Tibial artery (tissue), 4 donors: Measurements from ENCODE around the gene THSD7A.

Experiments used
- DNase-seq, 2 donors: peaks; one replicate each; pipeline ENCODE4 v3.0.0-alpha.2; 2019
- H3K27ac ChIP-seq, 2 donors: fragments of 200-600 bp; sonication (generic) in 1 of 2; 1 replicate in 1 of 2; 2 replicates in 1 of 2; pipeline ENCODE4 v1.5.1; 2018 to 2019; ENCODE audit warnings: mild to moderate bottlenecking in 1 of 2
- H3K27me3 ChIP-seq, 2 donors: fragments of 200-600 bp; sonication (generic) in 1 of 2; one replicate each; pipeline versions ENCODE4 v1.5.1 to v1.6.0; 2016 to 2019
- H3K36me3 ChIP-seq, 3 donors: fragments of 200-600 bp; sonication (generic) in 2 of 3; one replicate each; pipeline ENCODE4 v1.5.1; 2016 to 2019; ENCODE audit warnings: mild to moderate bottlenecking in 2 of 3
- H3K4me1 ChIP-seq, 4 donors: fragments of 200-600 bp; sonication (generic) in 2 of 4; 1 replicate in 3 of 4; 2 replicates in 1 of 4; pipeline ENCODE4 v1.5.1; 2016 to 2019
- H3K4me3 ChIP-seq, 2 donors: fragments of 200-600 bp; sonication (generic) in 1 of 2; 1 replicate in 1 of 2; 2 replicates in 1 of 2; pipeline ENCODE4 v1.5.1; 2018 to 2019; ENCODE audit warnings: mild to moderate bottlenecking in 2 of 2
- H3K9me3 ChIP-seq, 3 donors: fragments of 200-600 bp; sonication (generic) in 1 of 3; one replicate each; pipeline ENCODE4 v1.5.1; 2016 to 2019
- CTCF ChIP-seq, 2 experiments: fragments of 200-600 bp in 1 of 2; fragments of 450-650 bp in 1 of 2; IDR thresholded peaks; one replicate each; pipeline ENCODE4 v1.5.1; 2017 to 2019; ENCODE audit warnings: antibody characterized with exemption in 2 of 2, mild to moderate bottlenecking in 1 of 2, moderate library complexity in 1 of 2
- intact Hi-C: fragments of 100-400 bp; cut with DNase I; formaldehyde crosslinking; loops from one replicate; pipeline ENCODE4 v1.15.0; 2023; ENCODE audit warnings: low total_unique reads

The THSD7A gene

DNA sequence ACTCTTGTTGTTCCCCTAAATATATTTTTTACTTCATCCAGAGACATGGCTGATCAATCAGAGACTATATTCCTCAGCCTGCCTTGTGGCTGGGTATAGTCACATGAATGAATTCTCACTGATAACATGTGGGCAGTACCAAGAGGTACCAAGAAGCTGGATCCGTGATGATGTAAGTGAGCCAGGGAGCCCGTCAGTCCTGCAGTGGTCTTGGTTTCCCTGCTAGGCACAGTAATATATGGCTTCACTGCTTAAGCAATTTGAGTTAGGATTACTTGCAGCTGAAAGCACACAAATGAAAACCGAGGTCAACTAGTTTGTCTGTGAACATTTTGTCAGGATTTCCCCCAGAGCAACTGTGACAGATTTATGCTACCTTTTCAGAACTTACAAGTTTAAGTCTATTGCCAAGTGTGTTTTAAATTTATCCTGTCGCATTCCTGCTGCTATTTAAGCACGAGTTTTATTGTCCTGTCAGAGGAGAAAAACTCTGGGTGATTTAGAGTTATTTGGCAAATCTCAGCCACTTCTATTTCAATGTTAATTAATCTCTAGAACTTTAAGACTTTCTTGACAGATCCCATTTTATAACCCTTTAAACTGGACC lies 476.5 kb downstream of the THSD7A start:
- Histone ChIP-seq H3K27me3 (no peaks in the 10 kb centered on the region), H3K4me1 (peaks cover 0 to 3% (median 0%) of the 10 kb centered on the region in 4 donors), H3K27ac (no peak overlapping the region), H3K36me3 (no peaks in the 10 kb centered on the region), H3K4me3 (no peak overlapping the region), H3K9me3 (peaks cover 0 to 3% (median 0%) of the 10 kb centered on the region in 3 donors)
- no peak for TF ChIP-seq CTCF (IDR thresholded peaks at IDR 0.05)
- DNase-seq: no peak
- intact Hi-C loops: no loop called here

DNA sequence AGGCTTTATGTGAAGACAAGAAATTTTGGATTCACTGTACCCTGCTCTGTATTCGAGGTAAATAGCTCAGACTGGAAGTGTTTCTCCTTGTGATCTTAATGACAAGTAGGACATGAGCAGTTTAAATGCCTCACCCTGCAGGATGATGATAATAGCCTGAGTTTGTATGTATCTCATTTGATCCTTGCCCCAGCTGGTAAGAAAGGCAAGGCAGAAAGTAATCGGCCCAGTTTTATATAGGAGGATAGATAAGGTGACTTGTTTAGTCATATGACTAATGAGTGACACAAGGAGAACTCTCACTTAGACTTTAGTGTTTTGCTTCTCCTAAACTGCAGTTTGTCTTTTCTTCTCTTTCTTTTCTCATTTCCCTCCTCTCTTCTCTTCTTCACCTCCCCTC lies 485.7 kb downstream of the THSD7A start:
- Histone ChIP-seq H3K36me3 (no peaks in the 10 kb centered on the region), H3K27me3 (no peaks in the 10 kb centered on the region), H3K27ac (no peak overlapping the region), H3K4me1 (peaks cover 0 to 7% (median 2%) of the 10 kb centered on the region in 4 donors), H3K9me3 (no peaks in the 10 kb centered on the region), H3K4me3 (no peak overlapping the region)
- no peak for DNase-seq
- intact Hi-C loops: no loop called here
- no peak for TF ChIP-seq CTCF (IDR thresholded peaks at IDR 0.05)

DNA sequence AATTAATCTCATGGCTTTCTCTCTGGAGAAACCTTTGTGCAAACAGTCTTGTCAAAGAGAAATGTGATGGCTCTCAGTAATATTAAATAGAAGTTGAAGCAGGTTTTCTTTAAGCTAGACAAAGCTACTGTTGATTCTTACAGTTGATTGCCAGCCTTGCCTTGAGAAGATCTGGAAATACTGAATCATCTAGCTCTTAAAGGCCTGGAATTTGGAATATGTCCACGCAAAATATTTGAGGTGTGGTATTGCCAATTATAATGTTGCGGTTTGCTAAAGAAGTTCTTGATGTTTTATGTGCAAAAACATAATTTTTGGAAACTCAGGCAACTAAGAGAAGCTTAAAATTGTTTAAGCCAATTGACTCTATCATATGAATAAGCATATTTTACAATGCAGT lies 486.4 kb downstream of the THSD7A start:
- Histone ChIP-seq H3K9me3 (no peaks in the 10 kb centered on the region), H3K27me3 (no peaks in the 10 kb centered on the region), H3K4me1 (peaks cover 0 to 7% (median 2%) of the 10 kb centered on the region in 4 donors), H3K4me3 (no peak overlapping the region), H3K27ac (no peak overlapping the region), H3K36me3 (no peaks in the 10 kb centered on the region)
- intact Hi-C loops: no loop called here
- no peak for DNase-seq
- TF ChIP-seq CTCF (IDR thresholded peaks at IDR 0.05): no peak

- H3K9me3 ChIP-seq: no peaks in the 10 kb centered on the region
- no peak overlapping the region for H3K4me3 ChIP-seq
- no peaks in the 10 kb centered on the region for H3K36me3 ChIP-seq
- DNase-seq: no peak
- intact Hi-C loops: no loop called here
- no peaks in the 10 kb centered on the region for H3K27me3 ChIP-seq
- peak; percentile 58 to 67 for TF ChIP-seq CTCF (IDR thresholded peaks at IDR 0.05)
- H3K4me1 ChIP-seq: peaks cover 0 to 7% (median 2%) of the 10 kb centered on the region in 4 donors
- H3K27ac ChIP-seq: no peak overlapping the region
Measured at GRCh38 chr7:11343818-11344413, 488.1 kb downstream of the THSD7A start.

DNA sequence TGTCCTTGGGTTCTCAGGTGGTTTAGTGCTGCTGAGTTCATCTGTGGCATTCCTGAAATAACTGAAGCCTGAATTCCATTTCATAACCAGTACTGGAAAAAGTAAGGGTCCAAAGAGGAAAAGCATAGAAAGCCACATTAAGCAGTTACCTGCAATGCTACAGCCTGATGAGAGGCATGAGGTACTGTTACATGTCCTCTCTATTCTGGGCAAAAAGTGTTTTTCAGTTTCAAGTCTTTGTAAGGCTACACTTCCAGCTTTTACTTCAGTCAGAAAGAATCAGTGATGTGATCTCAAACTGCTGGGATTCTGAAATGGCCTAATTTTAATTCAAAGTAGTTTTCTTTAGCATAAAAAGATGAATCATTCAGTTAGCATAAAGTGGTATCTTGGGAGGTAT lies 488.9 kb downstream of the THSD7A start:
- Histone ChIP-seq H3K36me3 (no peaks in the 10 kb centered on the region), H3K4me1 (peaks cover 0 to 7% (median 2%) of the 10 kb centered on the region in 4 donors), H3K9me3 (no peaks in the 10 kb centered on the region), H3K27ac (no peak overlapping the region), H3K4me3 (no peak overlapping the region), H3K27me3 (no peaks in the 10 kb centered on the region)
- no peak for TF ChIP-seq CTCF (IDR thresholded peaks at IDR 0.05)
- DNase-seq: no peak
- intact Hi-C loops: no loop called here
